CD4-positive, alpha-beta memory T cell (primary cell): ENCODE measurements around the gene RIPPLY3. TPM values are rescaled to one million over a fixed set of nuclear protein-coding genes. Genes with fewer than 3 reads are reported as not detected.
A peak's percentile ranks its signal among the peaks of the same experiment; 100 is the strongest.
"Not testable (repeated sequence)": the region's sequence is repeated elsewhere in the genome, so short reads cannot be mapped to it uniquely, and the experiment has no call there.

ENCODE experiments used
- CTCF ChIA-PET: fragments of 350-600 bp; sonication (Branson Sonifier 250); formaldehyde crosslinking; loops from one replicate; lab custom pipeline; 2021; ENCODE audit warnings: inconsistent platforms; ENCODE audit not compliant: partially characterized antibody; lab: Charles Lee
- POLR2A ChIA-PET: fragments of 350-600 bp; sonication (Branson Sonifier 250); formaldehyde crosslinking; loops from one replicate; lab custom pipeline; 2021; ENCODE audit not compliant: partially characterized antibody; lab: Charles Lee
- DNase-seq, 5 donors: peaks; one replicate each; pipeline versions ENCODE4 v3.0.0 to v3.0.0-alpha.2; 2020 to 2022; ENCODE audit warnings: mixed read lengths in 1 of 5
- H3K27ac ChIP-seq: one replicate; pipeline ENCODE4 v1.7.0; 2013; ENCODE audit warnings: low read depth, low read length
- H3K27me3 ChIP-seq: 2 replicates; pipeline ENCODE4 v1.7.0; 2013; ENCODE audit warnings: mild to moderate bottlenecking, low read length, moderate library complexity; ENCODE audit not compliant: insufficient read depth
- H3K36me3 ChIP-seq: 2 replicates; pipeline ENCODE4 v1.7.0; 2013; ENCODE audit warnings: mild to moderate bottlenecking, low read length, moderate library complexity; ENCODE audit not compliant: insufficient read depth
- H3K4me1 ChIP-seq: 2 replicates; pipeline ENCODE4 v1.7.0; 2013; ENCODE audit warnings: mild to moderate bottlenecking, low read length, moderate library complexity; ENCODE audit not compliant: insufficient read depth
- H3K4me3 ChIP-seq, 2 donors: one replicate each; pipeline ENCODE4 v1.7.0; 2013; ENCODE audit warnings: low read length in 2 of 2, mild to moderate bottlenecking in 1 of 2
- H3K9me3 ChIP-seq, 2 donors: one replicate each; pipeline ENCODE4 v1.7.0; 2013; ENCODE audit warnings: low read length in 2 of 2, control low read depth in 1 of 2; ENCODE audit not compliant: control insufficient read depth in 1 of 2
- H3K27ac Mint-ChIP-seq, 7 donors: one replicate each; pipeline ENCODE4 v1.8.0; 2020 to 2021; ENCODE audit warnings: mixed read lengths in 7 of 7, mild to moderate bottlenecking in 6 of 7, inconsistent platforms in 3 of 7, moderate library complexity in 3 of 7
- H3K27me3 Mint-ChIP-seq, 2 donors: one replicate each; pipeline ENCODE4 v1.8.0; 2020 to 2021; ENCODE audit warnings: mixed read lengths in 2 of 2
- H3K36me3 Mint-ChIP-seq, 2 donors: one replicate each; pipeline ENCODE4 v1.8.0; 2020 to 2021; ENCODE audit warnings: mixed read lengths in 2 of 2, inconsistent platforms in 1 of 2, mild to moderate bottlenecking in 1 of 2
- H3K4me1 Mint-ChIP-seq, 4 donors: one replicate each; pipeline ENCODE4 v1.8.0; 2020 to 2021; ENCODE audit warnings: mixed read lengths in 4 of 4, mild to moderate bottlenecking in 1 of 4
- H3K4me3 Mint-ChIP-seq, 8 donors: one replicate each; pipeline ENCODE4 v1.8.0; 2020 to 2021; ENCODE audit warnings: mixed read lengths in 8 of 8, mild to moderate bottlenecking in 7 of 8, moderate library complexity in 6 of 8, inconsistent platforms in 3 of 8
- H3K9me3 Mint-ChIP-seq, 8 donors: one replicate each; pipeline ENCODE4 v1.8.0; 2020 to 2021; ENCODE audit warnings: mixed read lengths in 8 of 8, mild to moderate bottlenecking in 5 of 8, inconsistent platforms in 3 of 8, moderate library complexity in 1 of 8
- intact Hi-C: fragments of 100-400 bp; cut with micrococcal nuclease; formaldehyde crosslinking; loops from one replicate; pipeline ENCODE4 v1.15.1; 2023
- polyA plus RNA-seq, 2 donors: library from polyadenylated mRNA; unstranded; fragments of 300-500 nt; fragmentation: Illumina TruSeq; gene quantifications; one replicate each; pipeline ENCODE4 v1.2.3, GENCODE V29; 2021
- total RNA-seq, 2 experiments: library from RNA; stranded (reverse); gene quantifications; one replicate each; pipeline ENCODE4 v1.2.3, GENCODE V29; 2021

The RIPPLY3 gene
- total and polyA plus RNA-seq, 4 experiments from 2014 or later, result not detected

DNA sequence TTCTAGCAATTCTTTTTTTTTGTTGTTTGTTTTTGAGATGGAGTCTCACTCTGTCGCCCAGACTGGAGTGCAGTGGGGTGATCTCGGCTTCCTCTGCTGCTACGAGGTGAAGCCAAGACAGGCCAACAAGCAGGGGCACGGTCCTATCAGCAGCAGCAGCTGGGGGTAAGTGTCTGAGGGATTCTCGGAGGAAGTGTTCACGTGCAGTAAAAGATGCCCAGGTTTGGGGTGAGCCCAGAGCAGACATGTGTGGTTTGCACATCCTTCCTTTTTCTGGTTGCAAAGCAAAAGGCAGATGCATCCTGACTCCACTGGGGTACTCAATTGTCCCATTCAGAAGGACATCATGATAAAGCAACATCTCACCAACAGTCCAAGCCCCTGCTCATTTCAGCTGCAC lies 38.6 kb downstream of the RIPPLY3 start:
- Mint-ChIP-seq H3K27ac (peak overlapping the region in 1 of 7 donors; percentile 38), H3K27me3 (peaks cover 3 to 7% of the 10 kb centered on the region in 2 donors), H3K4me3 (no peak overlapping the region), H3K36me3 (no peaks in the 10 kb centered on the region), H3K9me3 (no peaks in the 10 kb centered on the region), H3K4me1 (peaks cover 6 to 11% (median 8%) of the 10 kb centered on the region in 4 donors)
- Histone ChIP-seq H3K9me3 (no peaks in the 10 kb centered on the region), H3K4me1 (peaks cover 6% of the 10 kb centered on the region), H3K4me3 (no peak overlapping the region), H3K27me3 (no peaks in the 10 kb centered on the region), H3K27ac (no peak overlapping the region), H3K36me3 (no peaks in the 10 kb centered on the region)
- intact Hi-C loops, result no loop called here
- ChIA-PET CTCF (no interaction called here), POLR2A (no interaction called here)
- DNase-seq, result peak in 1 of 5 donors; percentile 1

GRCh38 chr21:37045556-37045955 lies 39.1 kb downstream of the RIPPLY3 start:
- ChIA-PET CTCF (no interaction called here), POLR2A (no interaction called here)
- Mint-ChIP-seq H3K4me1 (peaks cover 6 to 11% (median 8%) of the 10 kb centered on the region in 4 donors), H3K36me3 (no peaks in the 10 kb centered on the region), H3K4me3 (no peak overlapping the region), H3K27ac (no peak overlapping the region), H3K27me3 (peaks cover 3 to 7% of the 10 kb centered on the region in 2 donors), H3K9me3 (no peaks in the 10 kb centered on the region)
- Histone ChIP-seq H3K36me3 (no peaks in the 10 kb centered on the region), H3K27ac (no peak overlapping the region), H3K4me1 (peaks cover 6% of the 10 kb centered on the region), H3K9me3 (no peaks in the 10 kb centered on the region), H3K27me3 (no peaks in the 10 kb centered on the region), H3K4me3 (no peak overlapping the region)
- DNase-seq, result no peak
- intact Hi-C loops, result no loop called here

- DNase-seq, result no peak
- H3K4me3 ChIP-seq, result no peak overlapping the region
- H3K27ac Mint-ChIP-seq, result no peak overlapping the region
- intact Hi-C loops, result no loop called here
- ChIA-PET CTCF (no interaction called here), POLR2A (no interaction called here)
- H3K36me3 ChIP-seq, result no peaks in the 10 kb centered on the region
- H3K27me3 ChIP-seq, result no peaks in the 10 kb centered on the region
- peaks cover 6 to 11% (median 8%) of the 10 kb centered on the region in 4 donors for H3K4me1 Mint-ChIP-seq
- H3K27ac ChIP-seq, result no peak overlapping the region
- H3K9me3 Mint-ChIP-seq, result no peaks in the 10 kb centered on the region
- peaks cover 6 to 7% of the 10 kb centered on the region in 2 donors for H3K27me3 Mint-ChIP-seq
- H3K36me3 Mint-ChIP-seq, result no peaks in the 10 kb centered on the region
- H3K4me1 ChIP-seq, result peaks cover 6% of the 10 kb centered on the region
- H3K4me3 Mint-ChIP-seq, result no peak overlapping the region
- no peaks in the 10 kb centered on the region for H3K9me3 ChIP-seq
Measured at GRCh38 chr21:37047079-37047478, 40.6 kb downstream of the RIPPLY3 start.

- H3K4me3 ChIP-seq, H3K9me3 ChIP-seq, H3K27ac Mint-ChIP-seq, H3K27me3 ChIP-seq, H3K36me3 ChIP-seq, H3K36me3 Mint-ChIP-seq, intact Hi-C loops, H3K27me3 Mint-ChIP-seq, DNase-seq, CTCF ChIA-PET, H3K27ac ChIP-seq, H3K9me3 Mint-ChIP-seq, H3K4me1 Mint-ChIP-seq, POLR2A ChIA-PET, H3K4me3 Mint-ChIP-seq, H3K4me1 ChIP-seq: not testable (repeated sequence)
Measured at GRCh38 chr21:37049741-37050140, 43.2 kb downstream of the RIPPLY3 start.

DNA sequence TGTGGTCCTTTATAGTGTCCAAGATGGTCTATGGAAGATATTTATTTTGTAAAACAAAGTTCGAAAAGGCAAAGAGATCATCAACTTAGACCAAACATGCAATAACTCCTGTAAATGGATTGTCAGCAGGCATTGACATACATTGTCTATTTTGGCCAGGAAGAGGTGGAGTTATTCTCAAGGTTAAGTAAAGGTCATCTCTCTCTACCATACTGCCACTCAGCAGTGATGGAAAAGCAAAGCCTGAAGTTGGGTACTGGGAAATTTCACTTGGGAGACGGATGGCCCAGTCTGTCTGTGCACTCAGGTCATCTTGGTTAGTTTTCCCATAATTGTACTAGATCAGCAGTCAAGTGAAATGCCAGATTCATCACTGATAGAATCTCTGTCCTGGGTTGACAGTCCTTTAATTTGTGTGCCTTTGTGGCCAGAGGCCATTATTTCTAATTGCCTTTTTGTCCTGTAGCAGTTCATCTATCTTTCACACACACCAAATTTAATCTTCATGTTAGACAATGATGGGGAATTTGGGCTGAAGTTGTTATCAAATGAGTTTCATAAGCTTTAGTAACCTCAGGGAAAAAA lies 48.9 kb downstream of the RIPPLY3 start:
- Histone ChIP-seq H3K9me3 (no peaks in the 10 kb centered on the region), H3K4me1 (no peaks in the 10 kb centered on the region), H3K27me3 (no peaks in the 10 kb centered on the region), H3K36me3 (no peaks in the 10 kb centered on the region), H3K27ac (no peak overlapping the region), H3K4me3 (no peak overlapping the region)
- ChIA-PET POLR2A (no interaction called here), CTCF (no interaction called here)
- H3K9me3 Mint-ChIP-seq, result no peaks in the 10 kb centered on the region
- no peaks in the 10 kb centered on the region for H3K4me1 Mint-ChIP-seq
- H3K36me3 Mint-ChIP-seq, result no peaks in the 10 kb centered on the region
- no peak overlapping the region for H3K4me3 Mint-ChIP-seq
- no peak for DNase-seq
- peaks cover 0 to 3% of the 10 kb centered on the region in 2 donors for H3K27me3 Mint-ChIP-seq
- no peak overlapping the region for H3K27ac Mint-ChIP-seq
- intact Hi-C loops, result no loop called here

- no peak overlapping the region for H3K4me3 ChIP-seq
- no peaks in the 10 kb centered on the region for H3K36me3 Mint-ChIP-seq
- ChIA-PET POLR2A (no interaction called here), CTCF (no interaction called here)
- H3K9me3 Mint-ChIP-seq, result no peaks in the 10 kb centered on the region
- H3K27ac ChIP-seq, result no peak overlapping the region
- H3K27ac Mint-ChIP-seq, result no peak overlapping the region
- no peaks in the 10 kb centered on the region for H3K4me1 ChIP-seq
- H3K36me3 ChIP-seq, result no peaks in the 10 kb centered on the region
- intact Hi-C loops, result no loop called here
- H3K4me3 Mint-ChIP-seq, result no peak overlapping the region
- H3K27me3 ChIP-seq, result no peaks in the 10 kb centered on the region
- no peak for DNase-seq
- no peaks in the 10 kb centered on the region for H3K9me3 ChIP-seq
- no peaks in the 10 kb centered on the region for H3K27me3 Mint-ChIP-seq
- peaks cover 0 to 3% (median 0%) of the 10 kb centered on the region in 4 donors for H3K4me1 Mint-ChIP-seq
Measured at GRCh38 chr21:37057614-37058013, 51.1 kb downstream of the RIPPLY3 start.

DNA sequence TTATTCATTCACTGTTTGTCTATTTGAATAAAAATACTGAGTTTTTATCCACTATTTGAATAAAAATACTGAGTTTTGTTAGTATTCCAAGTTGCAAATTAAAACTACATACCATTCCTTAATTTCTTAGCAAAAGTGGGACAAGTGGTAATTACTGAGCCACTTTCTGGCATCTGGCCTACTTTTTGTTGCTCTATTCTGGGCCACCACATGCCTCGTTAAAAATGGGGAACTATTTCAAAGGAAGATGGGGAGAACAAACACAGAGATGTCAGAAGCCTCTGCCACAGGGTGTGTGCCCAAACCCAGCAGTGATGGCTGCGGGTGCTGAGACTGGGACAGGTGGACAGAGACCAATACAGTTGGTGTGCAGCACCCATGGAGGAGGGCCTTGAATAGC lies 51.8 kb downstream of the RIPPLY3 start:
- no peak for DNase-seq
- intact Hi-C loops, result no loop called here
- H3K27ac ChIP-seq, result no peak overlapping the region
- no peaks in the 10 kb centered on the region for H3K4me1 ChIP-seq
- ChIA-PET CTCF (no interaction called here), POLR2A (no interaction called here)
- no peak overlapping the region for H3K4me3 ChIP-seq
- H3K4me3 Mint-ChIP-seq, result no peak overlapping the region
- no peaks in the 10 kb centered on the region for H3K36me3 ChIP-seq
- H3K9me3 ChIP-seq, result no peaks in the 10 kb centered on the region
- H3K27me3 ChIP-seq, result no peaks in the 10 kb centered on the region
- no peaks in the 10 kb centered on the region for H3K36me3 Mint-ChIP-seq
- H3K4me1 Mint-ChIP-seq, result peaks cover 0 to 3% (median 0%) of the 10 kb centered on the region in 4 donors
- H3K27me3 Mint-ChIP-seq, result no peaks in the 10 kb centered on the region
- no peaks in the 10 kb centered on the region for H3K9me3 Mint-ChIP-seq
- H3K27ac Mint-ChIP-seq, result no peak overlapping the region

DNA sequence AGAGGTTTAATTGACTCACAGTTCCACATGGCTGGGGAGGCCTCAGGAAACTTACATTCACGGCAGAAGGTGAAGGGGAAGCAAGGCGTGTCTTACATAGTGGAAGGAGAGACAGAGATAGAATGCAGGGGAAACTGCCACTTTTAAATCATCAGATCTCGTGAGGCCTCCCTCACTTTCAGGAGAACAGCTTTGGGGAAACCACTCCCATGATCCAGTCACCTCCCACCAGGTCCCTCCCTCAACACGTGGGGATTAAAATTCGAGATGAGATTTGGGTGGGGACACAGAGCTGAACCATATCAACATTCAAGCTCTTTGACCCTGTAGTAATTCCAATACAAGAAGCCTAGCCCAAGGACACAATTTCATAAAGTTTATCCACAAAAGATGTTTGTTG lies 52.7 kb downstream of the RIPPLY3 start:
- Histone ChIP-seq H3K27ac (no peak overlapping the region), H3K4me3 (no peak overlapping the region), H3K27me3 (no peaks in the 10 kb centered on the region), H3K9me3 (no peaks in the 10 kb centered on the region), H3K36me3 (no peaks in the 10 kb centered on the region), H3K4me1 (no peaks in the 10 kb centered on the region)
- ChIA-PET POLR2A (no interaction called here), CTCF (no interaction called here)
- no peak overlapping the region for H3K4me3 Mint-ChIP-seq
- intact Hi-C loops, result no loop called here
- no peaks in the 10 kb centered on the region for H3K27me3 Mint-ChIP-seq
- no peak for DNase-seq
- no peak overlapping the region for H3K27ac Mint-ChIP-seq
- no peaks in the 10 kb centered on the region for H3K9me3 Mint-ChIP-seq
- H3K4me1 Mint-ChIP-seq, result peaks cover 0 to 3% (median 0%) of the 10 kb centered on the region in 4 donors
- no peaks in the 10 kb centered on the region for H3K36me3 Mint-ChIP-seq
